Stimulated activated CD4-positive, alpha-beta T cell treated with anti-CD3 and anti-CD28 coated beads, Interleukin-15, amount 100 ng/mL, for 48 hours (primary cell): Measurements from ENCODE around the gene CBX6.

Experiments used
- DNase-seq, 2 donors: peaks; one replicate each; pipeline ENCODE4 v3.0.0-alpha.2; 2020; ENCODE audit warnings: low read depth in 2 of 2

Gene CBX6

GRCh38 chr22:38819387-38819940, 52.6 kb downstream of the CBX6 start:
- DNase-seq: no peak

DNA sequence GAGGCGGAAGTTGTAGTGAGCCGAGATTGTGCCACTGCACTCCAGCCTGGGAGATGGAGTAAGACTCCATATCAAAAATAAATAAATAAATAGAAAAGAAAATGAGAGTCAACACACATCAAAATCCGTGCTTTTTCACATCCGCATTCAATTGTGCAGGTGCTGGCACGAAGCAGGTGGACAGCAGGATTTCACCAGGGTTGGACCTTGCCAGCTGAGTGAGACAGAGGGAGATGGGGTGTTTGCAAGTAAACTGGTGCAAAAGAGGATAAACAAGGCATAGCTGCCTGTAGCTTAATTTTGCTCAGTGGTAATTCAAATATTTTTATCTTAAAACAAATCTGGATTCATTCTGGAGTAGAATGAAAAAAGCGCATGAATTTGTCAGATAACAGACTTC, 54.8 kb downstream of the CBX6 start:
- no peak for DNase-seq

DNA sequence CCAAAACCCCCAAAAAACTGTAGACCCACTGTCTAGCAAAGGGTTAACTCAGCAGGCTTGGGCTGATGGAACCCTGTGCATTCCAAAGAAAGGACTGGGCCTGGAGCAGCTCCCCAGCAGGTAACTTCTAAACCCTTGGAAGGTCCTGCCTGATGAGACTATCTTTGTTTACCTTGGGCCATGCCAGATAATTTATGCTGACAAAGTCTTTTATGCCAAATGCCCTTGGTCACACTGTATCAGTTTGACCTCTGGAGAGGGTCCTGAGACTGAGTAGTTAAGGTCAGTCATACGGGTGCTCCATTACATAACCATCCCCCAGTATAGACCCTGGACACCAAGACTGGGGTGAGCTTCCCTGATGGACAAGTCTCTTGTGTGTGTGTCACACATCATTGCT, 56.2 kb downstream of the CBX6 start:
- DNase-seq: no peak
